HG02970 (cell line): Measurements from ENCODE around the gene TRPC4AP.
"Not testable (repeated sequence)": the region's sequence is repeated elsewhere in the genome, so short reads cannot be mapped to it uniquely, and the experiment has no call there.

Experiments used
- ATAC-seq: cut with Tn5 transposase; IDR thresholded peaks from one replicate; pipeline ENCODE4 v1.9.1; 2021; ENCODE audit warnings: mild to moderate bottlenecking, moderate library complexity, moderate number of reproducible peaks; ENCODE audit not compliant: unreplicated experiment, low FRiP score

TRPC4AP gene

GRCh38 chr20:35092524-35093266, at the start of gene TRPC4AP:
Gene TRPC4AP (minus strand): TSS chr20:35092807. CDS start chr20:35092781, 26 bp downstream.
- ATAC-seq, result peak; percentile 91

- ATAC-seq, result no peak
These were observed 43.4 kb upstream of the TRPC4AP start for GRCh38 chr20:35135867-35136586.

DNA sequence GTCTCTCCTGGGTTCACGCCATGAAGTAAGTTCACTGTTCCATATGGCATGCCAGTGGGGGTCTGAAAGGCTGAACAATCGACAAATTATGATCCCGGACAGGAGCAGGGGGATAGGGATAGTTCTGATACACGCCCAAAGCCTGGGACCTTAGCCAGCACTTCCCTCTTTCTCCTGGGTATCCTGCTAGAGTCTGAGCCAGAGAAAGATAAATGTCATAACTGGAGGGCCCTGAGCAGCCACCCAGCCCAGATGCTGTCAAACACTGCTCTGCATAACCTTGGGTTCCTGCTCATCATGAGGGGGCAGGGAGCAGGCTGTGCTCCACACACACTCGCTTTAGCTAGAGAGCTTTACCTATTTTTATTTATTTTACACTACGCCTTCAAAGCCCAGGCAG, 42.3 kb upstream of the TRPC4AP start:
- no peak for ATAC-seq

GRCh38 chr20:35134472-35134871, 41.9 kb upstream of the TRPC4AP start:
- ATAC-seq, result no peak

DNA sequence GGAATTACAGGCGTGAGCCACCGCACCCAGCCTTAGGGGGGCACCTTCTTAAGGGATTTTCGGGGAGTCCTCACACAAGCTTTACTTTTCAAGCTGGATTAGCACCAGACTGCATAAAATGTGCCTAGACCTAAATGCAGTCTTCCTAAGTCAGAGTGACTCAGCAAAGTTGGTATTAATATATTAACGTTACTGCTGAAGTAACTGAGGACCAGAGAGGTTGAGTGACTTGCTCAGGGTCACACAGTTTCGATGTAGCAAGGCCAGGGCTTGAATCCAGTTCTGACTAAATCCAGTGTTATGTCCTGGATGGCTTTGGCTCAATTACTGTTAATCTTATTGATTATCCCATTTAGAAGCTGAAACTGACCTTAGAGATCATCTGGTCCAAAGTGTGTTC, 41.1 kb upstream of the TRPC4AP start:
- ATAC-seq, result no peak

DNA sequence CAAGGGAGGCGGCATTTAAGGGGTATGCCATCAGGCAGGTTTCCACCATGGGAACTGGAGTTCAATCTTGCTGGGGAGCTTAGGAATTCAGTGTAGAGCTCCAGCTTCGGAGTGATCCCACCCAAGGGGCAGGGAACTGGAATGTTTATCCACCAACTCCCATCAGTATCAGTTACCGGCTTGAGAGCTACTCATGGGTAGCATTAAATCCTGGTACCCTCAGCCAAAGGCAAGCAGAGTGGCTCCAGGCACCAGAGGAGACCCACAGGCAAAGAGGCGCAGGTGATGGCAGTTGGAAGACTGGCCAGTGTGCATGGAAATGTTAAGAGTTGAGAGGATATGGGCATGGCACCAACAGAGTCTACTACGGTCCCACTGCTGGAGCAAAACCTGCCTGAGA, 40.4 kb upstream of the TRPC4AP start:
- ATAC-seq, result no peak

DNA sequence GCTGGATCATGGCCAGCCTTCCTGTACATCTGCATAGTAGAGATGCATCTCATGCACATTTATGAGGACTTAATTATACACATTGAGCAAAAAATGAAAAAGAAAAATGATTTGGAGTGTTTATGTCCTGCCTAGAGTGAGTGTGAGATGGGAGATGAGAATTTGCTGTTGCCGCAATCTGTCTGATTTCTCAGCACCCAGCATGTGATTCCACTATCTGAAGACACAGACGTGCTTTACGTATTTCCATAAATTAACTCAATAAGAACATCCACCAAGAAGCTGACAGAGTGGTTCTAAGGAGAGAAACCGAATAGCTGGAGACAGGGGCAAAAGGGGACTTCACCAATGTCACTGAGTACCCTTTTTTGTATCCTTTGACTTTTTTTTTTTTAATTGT, 39.3 kb upstream of the TRPC4AP start:
- ATAC-seq, result no peak

DNA sequence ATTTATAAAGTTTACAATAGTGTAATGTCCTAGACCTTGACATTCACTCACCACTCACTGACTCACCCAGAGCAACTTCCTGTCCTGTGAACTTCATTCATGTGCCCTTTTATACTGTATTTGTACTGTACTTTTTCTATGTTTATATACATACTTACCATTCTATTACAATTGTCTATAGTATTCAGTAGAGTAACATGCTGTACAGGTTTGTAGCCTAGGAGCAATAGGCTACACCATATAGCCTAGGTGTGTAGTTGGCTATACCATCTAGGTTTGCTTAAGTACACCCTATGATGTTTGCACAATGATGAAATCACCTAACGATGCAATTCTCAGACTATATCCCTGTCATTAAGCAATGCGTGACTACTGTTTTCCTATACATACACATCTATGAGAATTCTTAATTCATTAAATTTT, 37.1 kb upstream of the TRPC4AP start:
- no peak for ATAC-seq

DNA sequence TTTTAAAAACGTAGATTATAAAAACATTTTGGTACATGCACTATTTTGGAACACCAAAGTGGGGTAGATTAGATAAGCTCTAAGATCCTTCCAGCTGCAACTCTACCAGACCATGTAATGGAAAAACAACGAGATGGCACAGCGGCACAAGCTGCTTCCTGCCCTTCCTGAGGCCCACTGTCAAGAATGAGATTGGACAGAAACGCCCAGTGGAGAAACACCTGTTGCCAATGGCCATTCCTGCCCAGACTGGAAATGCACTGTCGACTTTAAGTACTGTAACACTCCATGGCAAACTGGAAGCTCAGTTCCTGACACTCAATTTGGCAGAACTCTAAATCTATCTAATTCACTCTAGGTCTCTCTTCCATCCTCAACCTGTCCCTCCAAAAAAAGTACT, 33.1 kb upstream of the TRPC4AP start:
- ATAC-seq, result no peak

GRCh38 chr20:35122756-35123405, 30.3 kb upstream of the TRPC4AP start:
- no peak for ATAC-seq

DNA sequence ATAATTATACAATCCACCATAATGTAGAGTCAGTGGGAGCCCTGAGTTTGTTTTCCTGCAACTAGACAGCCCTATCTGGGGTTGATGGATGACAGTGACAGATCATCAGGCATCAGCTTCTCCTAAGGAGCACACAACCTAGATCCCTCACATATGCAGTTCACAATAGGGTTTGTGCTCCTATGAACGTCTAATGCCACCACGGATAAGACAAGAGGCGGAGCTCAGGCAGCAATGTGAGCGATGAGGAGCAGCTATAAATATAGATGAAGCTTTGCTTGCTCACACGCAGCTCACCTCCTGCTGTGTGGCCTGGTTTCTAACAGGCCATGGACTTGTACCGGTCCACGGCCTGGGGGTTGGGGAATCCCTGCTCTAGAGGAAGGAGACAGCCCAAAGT, 28.6 kb upstream of the TRPC4AP start:
- ATAC-seq, result no peak

- ATAC-seq, result no peak
These were observed 27.6 kb upstream of the TRPC4AP start for GRCh38 chr20:35120012-35120701.

DNA sequence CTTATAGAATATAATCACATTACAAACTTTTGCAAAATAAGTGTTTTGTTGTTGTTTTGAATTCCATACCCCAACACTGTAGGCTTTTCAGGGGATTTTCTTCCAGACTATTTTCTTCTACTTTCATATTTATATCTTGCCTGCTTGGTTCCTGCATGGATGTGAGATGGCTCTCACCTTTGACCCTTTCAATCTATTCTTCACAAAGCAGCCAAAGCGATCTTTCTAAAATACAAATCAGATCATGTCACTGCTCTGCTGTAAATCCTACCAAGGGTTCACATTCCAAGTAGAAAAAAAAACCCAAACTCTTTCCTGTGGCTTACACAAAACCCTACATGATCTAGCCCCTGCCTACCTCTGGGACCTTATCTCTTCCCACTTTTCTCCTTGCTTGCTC, 25.0 kb upstream of the TRPC4AP start:
- no peak for ATAC-seq

DNA sequence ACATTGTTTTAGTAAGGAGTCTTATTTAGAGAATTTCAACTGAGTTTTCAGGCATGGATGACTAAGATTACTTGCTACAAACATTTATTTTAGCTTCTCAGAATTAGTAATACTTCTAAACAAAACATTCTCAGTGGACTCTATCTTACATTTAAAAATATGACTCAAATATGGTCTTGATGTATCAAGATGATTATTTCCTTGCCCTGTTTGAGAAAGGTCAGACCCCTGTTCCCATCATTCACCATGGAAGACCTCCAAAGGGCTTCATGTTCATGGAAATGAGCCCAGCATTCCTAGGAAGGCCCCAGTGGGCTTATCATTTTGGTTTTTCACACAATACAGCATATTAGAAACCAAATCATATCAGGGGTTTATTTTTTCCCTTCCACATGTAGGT, 24.6 kb upstream of the TRPC4AP start:
- ATAC-seq, result no peak

GRCh38 chr20:35116258-35116657, 23.7 kb upstream of the TRPC4AP start:
- no peak for ATAC-seq

- ATAC-seq, result no peak
These were observed 23.0 kb upstream of the TRPC4AP start for GRCh38 chr20:35115606-35116005.

GRCh38 chr20:35112276-35112675, 19.7 kb upstream of the TRPC4AP start:
- ATAC-seq, result not testable (repeated sequence)

GRCh38 chr20:35111141-35111888, 18.7 kb upstream of the TRPC4AP start:
- no peak for ATAC-seq

GRCh38 chr20:35108921-35109320, 16.3 kb upstream of the TRPC4AP start:
- ATAC-seq, result no peak

- ATAC-seq, result no peak
These were observed 14.3 kb upstream of the TRPC4AP start for GRCh38 chr20:35106827-35107380.
